HepG2 (cell line): ENCODE data around the gene SLC22A5. TPM values are rescaled to one million over a fixed set of nuclear protein-coding genes. Genes with fewer than 3 reads are reported as not detected.

Experiments
- ATAC-seq: fragments of 200-7000 bp; cut with Tn5 transposase; 3 replicates; pipeline ENCODE4 v1.9.1; 2020; ENCODE audit warnings: mild to moderate bottlenecking, moderate library complexity
- BruUV-seq: library from RNA; stranded (reverse); fragments of 400-500 nt; replicated peaks from 2 replicates; lab custom pipeline; 2021; lab: Mats Ljungman, UMichigan
- CTCF ChIA-PET: fragments of 300-600 bp; formaldehyde crosslinking; extraction: SDS; loops from one replicate; lab custom pipeline; 2021; ENCODE audit warnings: low total read pairs, inconsistent platforms, low intra/inter-chr PET ratio; lab: Yijun Ruan, JAX
- POLR2A ChIA-PET: fragments of 350-600 bp; sonication (Branson Sonifier 250); formaldehyde crosslinking; loops from one replicate; lab custom pipeline; 2020; ENCODE audit warnings: antibody characterized with exemption, inconsistent platforms; lab: Yijun Ruan, JAX
- DNase-seq: peaks from one replicate; pipeline ENCODE4 v3.0.0-alpha.2; 2015; ENCODE audit warnings: low spot score
- FAIRE-seq: peaks from 3 replicates; lab custom pipeline; 2011; peaks lifted over from hg19 to GRCh38; lab: Jason Lieb, UNC
- H2AFZ ChIP-seq: one replicate; pipeline ENCODE4 v1.6.1; 2011; ENCODE audit warnings: low read length, inconsistent platforms
- H3K27ac ChIP-seq: fragments of 300-600 bp; 3 replicates; pipeline ENCODE4 v1.8.0; 2011; ENCODE audit warnings: mixed run types, mild to moderate bottlenecking, mixed read lengths, low read length, inconsistent platforms; ENCODE audit not compliant: insufficient read depth; ENCODE audit errors: extremely low read length
- H3K27me3 ChIP-seq, 2 experiments: fragments of 200-600 bp in 1 of 2; 2 replicates in 1 of 2; 3 replicates in 1 of 2; pipeline versions ENCODE4 v1.6.0 to v1.8.0; 2011; ENCODE audit warnings: low read length in 2 of 2, mild to moderate bottlenecking in 2 of 2, moderate library complexity in 2 of 2, inconsistent platforms in 1 of 2; ENCODE audit not compliant: insufficient read depth in 2 of 2, control insufficient read depth in 1 of 2
- H3K36me3 ChIP-seq, 2 experiments: fragments of 200-600 bp in 1 of 2; replicated peaks in 1 of 2; 2 replicates in 1 of 2; 3 replicates in 1 of 2; pipeline versions ENCODE4 v1.5.1 to v1.8.0; 2011; ENCODE audit warnings: low read length in 2 of 2, inconsistent platforms in 1 of 2; ENCODE audit not compliant: insufficient read depth in 2 of 2, control insufficient read depth in 1 of 2
- H3K4me1 ChIP-seq: 2 replicates; pipeline ENCODE4 v1.5.1; 2012; ENCODE audit warnings: low read length, inconsistent platforms; ENCODE audit not compliant: insufficient read depth
- H3K4me2 ChIP-seq: 2 replicates; pipeline ENCODE4 v1.6.0; 2011; ENCODE audit warnings: low read depth, low read length, inconsistent platforms
- H3K4me3 ChIP-seq, 3 experiments: fragments of 200-600 bp in 1 of 3; sonication (generic), shearing (Covaris generic) in 1 of 3; replicated peaks in 1 of 3; 2 replicates each; pipeline ENCODE4 v1.5.1; 2011 to 2016; ENCODE audit warnings: low read length in 3 of 3, inconsistent platforms in 2 of 3, low read depth in 2 of 3, mild to moderate bottlenecking in 2 of 3, control low read depth in 1 of 3, mixed read lengths in 1 of 3; ENCODE audit not compliant: insufficient read depth in 1 of 3
- H3K79me2 ChIP-seq: one replicate; pipeline ENCODE4 v1.6.1; 2011; ENCODE audit warnings: low read length, inconsistent platforms; ENCODE audit not compliant: insufficient read depth
- H3K9ac ChIP-seq: 2 replicates; pipeline ENCODE4 v1.6.0; 2011; ENCODE audit warnings: mild to moderate bottlenecking, low read depth, low read length, inconsistent platforms; ENCODE audit not compliant: insufficient read depth
- H3K9me3 ChIP-seq: 2 replicates; pipeline ENCODE4 v1.5.1; 2012; ENCODE audit warnings: mild to moderate bottlenecking, low read length
- H4K20me1 ChIP-seq: 2 replicates; pipeline ENCODE4 v1.6.0; 2011; ENCODE audit warnings: inconsistent platforms, mild to moderate bottlenecking, low read length, moderate library complexity; ENCODE audit not compliant: insufficient read depth
- ELF3 ChIP-seq: IDR thresholded peaks from 2 replicates; pipeline ENCODE4 v1.6.1; 2016; ENCODE audit warnings: missing genetic modification reagents, missing compliant biosample characterization
- FOXP4 ChIP-seq: sonication (generic); formaldehyde crosslinking; IDR thresholded peaks from 2 replicates; pipeline ENCODE4 v1.4.0; 2020; ENCODE audit warnings: missing genetic modification reagents
- GFI1 ChIP-seq: sonication (generic); formaldehyde crosslinking; IDR thresholded peaks from 2 replicates; pipeline ENCODE4 v1.5.0; 2020; ENCODE audit warnings: missing genetic modification reagents, mild to moderate bottlenecking, borderline replicate concordance
- NR2F6 ChIP-seq, 2 experiments: IDR thresholded peaks; 2 replicates each; pipeline ENCODE4 v1.6.1; 2016; ENCODE audit warnings: antibody characterized with exemption in 1 of 2, mild to moderate bottlenecking in 1 of 2
- PAXIP1 ChIP-seq: sonication (generic); formaldehyde crosslinking; conservative IDR thresholded peaks from 2 replicates; pipeline ENCODE4 v1.4.0; 2020; ENCODE audit warnings: mild to moderate bottlenecking, missing genetic modification reagents, moderate library complexity
- PRDM15 ChIP-seq: sonication (generic); formaldehyde crosslinking; IDR thresholded peaks from 2 replicates; pipeline ENCODE4 v1.4.0; 2020; ENCODE audit warnings: missing genetic modification reagents
- PTBP1 ChIP-seq: fragments of 200-400 bp; formaldehyde crosslinking; IDR thresholded peaks from 2 replicates; pipeline ENCODE4 v1.6.1; 2018; ENCODE audit warnings: low read length, low read depth; ENCODE audit not compliant: poor library complexity, severe bottlenecking
- XRCC5 ChIP-seq: fragments of 200-400 bp; formaldehyde crosslinking; optimal IDR thresholded peaks from 2 replicates; pipeline ENCODE3; 2017; ENCODE audit warnings: mild to moderate bottlenecking, low read length
- ZNF17 ChIP-seq: sonication (generic); formaldehyde crosslinking; IDR thresholded peaks from 2 replicates; pipeline ENCODE4 v1.5.0; 2020; ENCODE audit warnings: mild to moderate bottlenecking, missing genetic modification reagents
- ZNF367 ChIP-seq: sonication (generic); formaldehyde crosslinking; IDR thresholded peaks from 2 replicates; pipeline ENCODE4 v1.4.0; 2020; ENCODE audit warnings: missing genetic modification reagents, borderline replicate concordance
- ZNF431 ChIP-seq: sonication (generic); formaldehyde crosslinking; IDR thresholded peaks from 2 replicates; pipeline ENCODE4 v1.9.0; 2022; ENCODE audit warnings: missing genetic modification reagents, low read depth, mild to moderate bottlenecking, borderline replicate concordance
- ZNF569 ChIP-seq: sonication (generic); formaldehyde crosslinking; IDR thresholded peaks from 2 replicates; pipeline ENCODE4 v1.5.0; 2020; ENCODE audit warnings: mild to moderate bottlenecking, missing genetic modification reagents, moderate library complexity, borderline replicate concordance
- WGBS: methylation state at CpG from one replicate; pipeline ENCODE4 v1.1.6; 2017; ENCODE audit warnings: low lambda C conversion rate; 5-methylcytosine and 5-hydroxymethylcytosine counted together
- in situ Hi-C: cut with HindIII; loops from 2 replicates; pipeline ENCODE4 v1.10.0; 2017; ENCODE audit warnings: low pct_unique_long_range_greater_than_20kb; ENCODE audit not compliant: extremely low pct_ligation_motif_present
- intact Hi-C: fragments of 100-400 bp; cut with micrococcal nuclease; formaldehyde crosslinking; loops from one replicate; pipeline ENCODE4 v1.10.0; 2022; ENCODE audit not compliant: unreplicated experiment
- polyA plus RNA-seq, 8 experiments: library from polyadenylated mRNA; depleted of rRNA in 3 of 8; stranded (reverse) in 7 of 8; unstranded in 1 of 8; fragments of >200 nt; fragmentation: Illumina TruSeq in 4 of 8; extraction: Trizol in 4 of 8; gene quantifications; 2 replicates each; pipeline versions ENCODE4 v1.2.1 to v1.2.3, GENCODE V29; 2011 to 2016; ENCODE audit warnings: low read depth in 4 of 8, missing spikeins in 1 of 8, mixed read lengths in 1 of 8; ENCODE audit not compliant: insufficient read depth in 1 of 8
- total RNA-seq, 5 experiments: library from RNA; depleted of rRNA; stranded (reverse); fragments of >200 nt; fragmentation: Illumina TruSeq; extraction: Trizol; gene quantifications; 2 replicates each; pipeline ENCODE4 v1.2.3, GENCODE V29; 2016; ENCODE audit warnings: low read depth in 1 of 5

The SLC22A5 gene
- total and polyA plus RNA-seq, 2 of the 13 experiments (the other 11 are each of a cell fraction or from before 2014, with no cell fraction given) = 7.1 to 15.1 TPM

- TF ChIP-seq ZNF367 (CRISPR knock-in tag) (no peak), PTBP1 (no peak), ZNF17 (CRISPR knock-in tag) (no peak), XRCC5 (no peak), GFI1 (no peak), ZNF569 (CRISPR knock-in tag) (no peak), PRDM15 (no peak), ZNF431 (CRISPR knock-in tag) (no peak)
Observed at GRCh38 chr5:132413567-132413966, 44.1 kb downstream of the SLC22A5 start (continued).

GRCh38 chr5:132414634-132415378, 45.3 kb downstream of the SLC22A5 start:
- no TSS peak for BruUV-seq
- no peaks in the 10 kb centered on the region for H3K9me3 ChIP-seq
- no peaks in the 10 kb centered on the region for H3K79me2 ChIP-seq
- H2AFZ ChIP-seq = no peak overlapping the region
- intact Hi-C loops = no loop called here
- POLR2A ChIA-PET = interaction anchor here (1.0 to 2.1 kb wide), 4 partner anchors 43 to 86 kb away, joined by 3 to 9 read pairs (median 4); partner anchors contain the start of gene IRF1
- peak overlapping the region; percentile 63 for H3K27ac ChIP-seq
- no peak overlapping the region; a peak in 1 of 6 replicates for H3K4me3 ChIP-seq
- DNase-seq = peak; percentile 53
- in situ Hi-C loops = no loop called here
- no peak for ATAC-seq
- peaks cover 53% of the 10 kb centered on the region for H3K4me1 ChIP-seq
- CTCF ChIA-PET = no interaction called here
- WGBS = 35% methylated on average over 5 of the region's 5 CpGs
- H3K36me3 ChIP-seq = no peaks in the 10 kb centered on the region
- H3K4me2 ChIP-seq = peak overlapping the region; percentile 29; the same call in 1 of the 2 replicates
- no peaks in the 10 kb centered on the region for H3K27me3 ChIP-seq
- FAIRE-seq = peak; percentile 74
- H3K9ac ChIP-seq = no peak overlapping the region
- no peaks in the 10 kb centered on the region for H4K20me1 ChIP-seq
- TF ChIP-seq NR2F6 (IDR thresholded peaks at IDR 0.05) = peak; percentile 49
- peak; percentile 37; the same call in 1 of the 2 replicates for TF ChIP-seq NR2F6 (CRISPR knock-in tag; IDR thresholded peaks at IDR 0.05)
- TF ChIP-seq ELF3 (CRISPR knock-in tag) = peak; percentile 50; the same call in 1 of the 2 replicates
- TF ChIP-seq FOXP4 (CRISPR knock-in tag) = 0 out of 2 replicates have a peak, but pooled peaks have one; percentile 32
- TF ChIP-seq PAXIP1 = peak; percentile 60; the same call in 1 of the 2 replicates
